ENCODE data around the gene LAMA2. TPM values are rescaled to one million over a fixed set of nuclear protein-coding genes. Genes with fewer than 3 reads are reported as not detected.

The LAMA2 gene
- total and polyA plus RNA-seq, 7 experiments from 2014 or later: 0.02 to 0.59 (median 0.35) TPM; not detected in 4

DNA sequence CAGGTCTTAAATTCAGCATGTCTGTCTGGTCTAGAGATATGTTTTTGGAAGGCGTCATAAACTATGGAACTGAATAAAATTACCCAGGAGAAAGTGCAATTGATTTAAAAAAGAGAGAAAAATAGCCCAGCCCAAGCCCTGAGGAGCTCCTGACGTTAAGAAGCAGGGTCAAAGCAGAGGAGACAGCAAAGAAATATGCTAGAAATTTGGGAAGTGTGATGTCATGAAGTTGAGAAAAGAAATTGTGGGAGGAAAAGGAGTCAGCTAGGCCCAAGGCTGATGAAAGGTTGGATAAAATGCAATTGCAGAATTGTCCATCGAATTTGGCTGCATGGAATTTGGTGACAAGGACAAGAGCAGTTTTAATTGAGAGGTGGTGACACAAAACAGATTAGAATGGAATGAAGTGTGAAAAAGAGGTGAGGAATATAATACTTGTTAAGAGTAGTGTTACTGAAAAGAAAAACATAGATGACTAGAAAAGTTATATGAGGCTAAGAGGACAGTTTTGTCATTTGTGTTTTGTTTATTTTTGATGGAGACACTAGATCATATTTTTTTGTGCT is 381.6 kb downstream of the LAMA2 start:
- POLR2A ChIA-PET: no interaction called here
- ATAC-seq: no peak

DNA sequence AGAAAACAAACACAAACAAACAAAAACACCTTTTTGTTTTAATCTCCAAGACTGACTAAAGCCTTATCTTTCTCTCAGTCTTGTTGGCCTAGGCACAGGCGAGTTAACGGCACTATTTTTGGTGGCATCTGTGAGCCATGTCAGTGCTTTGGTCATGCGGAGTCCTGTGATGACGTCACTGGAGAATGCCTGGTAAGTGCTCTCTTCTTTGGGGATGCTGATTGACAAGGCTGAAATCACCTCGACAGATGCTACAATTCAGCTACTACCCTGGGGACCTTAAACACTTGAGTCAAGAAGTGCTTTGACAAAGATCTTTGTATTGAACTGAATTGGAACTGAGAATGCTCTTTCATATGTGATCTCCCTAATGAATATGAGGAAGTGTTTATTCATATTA is 384.1 kb downstream of the LAMA2 start:
- intact Hi-C loops (cut with micrococcal nuclease): no loop called here
- ChIA-PET CTCF (no interaction called here), POLR2A (no interaction called here)
- H3K27me3 Mint-ChIP-seq: peaks cover 0 to 14% (median 0%) of the 10 kb centered on the region in 5 donors
- peaks cover 0 to 2% (median 0%) of the 10 kb centered on the region in 7 donors for H3K4me1 Mint-ChIP-seq
- H3K27me3 ChIP-seq (ENCODE audit: control insufficient read depth in 2 of 2, insufficient read depth in 2 of 2, low read length in 2 of 2): no peaks in the 10 kb centered on the region
- H3K9me3 Mint-ChIP-seq: no peaks in the 10 kb centered on the region
- H3K4me1 ChIP-seq (ENCODE audit: control insufficient read depth in 2 of 2, insufficient read depth in 2 of 2, low read length in 2 of 2): no peaks in the 10 kb centered on the region
- no peaks in the 10 kb centered on the region for H3K9me3 ChIP-seq (ENCODE audit: control insufficient read depth in 2 of 3, low read length in 3 of 3)
- DNase-seq (no peak), ATAC-seq (no peak)
- no peak overlapping the region for H3K27ac ChIP-seq (ENCODE audit: low read depth, low read length)
- H3K36me3 ChIP-seq (ENCODE audit: control insufficient read depth in 2 of 3, insufficient read depth in 3 of 3, low read length in 3 of 3): no peaks in the 10 kb centered on the region
- H3K4me3 ChIP-seq (ENCODE audit: low read length): no peak overlapping the region
- H3K36me3 Mint-ChIP-seq: no peaks in the 10 kb centered on the region
- H3K4me3 Mint-ChIP-seq: no peak overlapping the region
- H3K27ac Mint-ChIP-seq: no peak overlapping the region

More for the DNA sequence above, 381.6 kb downstream of the LAMA2 start:
- no peaks in the 10 kb centered on the region for H3K36me3 ChIP-seq (ENCODE audit: control insufficient read depth in 2 of 3, insufficient read depth in 3 of 3, low read length in 3 of 3)
- CTCF ChIA-PET: no interaction called here
- Mint-ChIP-seq H3K4me3 (no peak overlapping the region), H3K36me3 (no peaks in the 10 kb centered on the region), H3K27ac (no peak overlapping the region), H3K4me1 (peaks cover 0 to 2% (median 0%) of the 10 kb centered on the region in 7 donors), H3K27me3 (peaks cover 0 to 11% (median 0%) of the 10 kb centered on the region in 5 donors), H3K9me3 (no peaks in the 10 kb centered on the region)
- no peaks in the 10 kb centered on the region for H3K4me1 ChIP-seq (ENCODE audit: control insufficient read depth in 2 of 2, insufficient read depth in 2 of 2, low read length in 2 of 2)
- DNase-seq: no peak
- no peaks in the 10 kb centered on the region for H3K9me3 ChIP-seq (ENCODE audit: control insufficient read depth in 2 of 3, low read length in 3 of 3)
- H3K27ac ChIP-seq (ENCODE audit: low read depth, low read length): no peak overlapping the region
- H3K4me3 ChIP-seq (ENCODE audit: low read length): no peak overlapping the region
- no peaks in the 10 kb centered on the region for H3K27me3 ChIP-seq (ENCODE audit: control insufficient read depth in 2 of 2, insufficient read depth in 2 of 2, low read length in 2 of 2)
- intact Hi-C loops (cut with micrococcal nuclease): no loop called here

DNA sequence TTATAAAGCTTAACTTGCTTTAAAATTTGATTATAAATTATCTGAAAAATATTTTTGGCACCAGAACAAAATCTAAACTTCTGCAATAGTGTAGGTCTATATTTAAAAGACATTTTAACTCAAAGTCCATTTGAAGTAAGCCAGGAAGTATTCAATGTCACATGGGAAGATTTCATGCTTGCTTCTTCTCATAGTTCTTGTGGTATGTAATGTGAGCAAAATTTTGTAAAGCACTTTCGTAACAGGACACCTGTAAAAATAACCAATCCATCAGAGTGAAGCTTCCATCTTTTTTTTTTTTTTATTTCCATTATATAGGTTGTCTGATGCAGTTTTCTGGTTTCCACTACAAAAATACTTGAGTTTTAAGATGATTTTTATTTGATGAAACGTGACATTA is 386.1 kb downstream of the LAMA2 start:
- DNase-seq: no peak
- POLR2A ChIA-PET: no interaction called here
- no peak overlapping the region for H3K27ac ChIP-seq (ENCODE audit: low read depth, low read length)
- no peaks in the 10 kb centered on the region for H3K36me3 ChIP-seq (ENCODE audit: control insufficient read depth in 2 of 3, insufficient read depth in 3 of 3, low read length in 3 of 3)
- no peaks in the 10 kb centered on the region for H3K4me1 ChIP-seq (ENCODE audit: control insufficient read depth in 2 of 2, insufficient read depth in 2 of 2, low read length in 2 of 2)
- intact Hi-C loops (cut with micrococcal nuclease): no loop called here
- Mint-ChIP-seq H3K4me3 (no peak overlapping the region), H3K4me1 (peaks cover 0 to 2% (median 0%) of the 10 kb centered on the region in 7 donors), H3K27ac (no peak overlapping the region), H3K27me3 (peaks cover 0 to 13% (median 0%) of the 10 kb centered on the region in 5 donors), H3K36me3 (no peaks in the 10 kb centered on the region), H3K9me3 (no peaks in the 10 kb centered on the region)
- H3K9me3 ChIP-seq (ENCODE audit: control insufficient read depth in 2 of 3, low read length in 3 of 3): no peaks in the 10 kb centered on the region
- no peaks in the 10 kb centered on the region for H3K27me3 ChIP-seq (ENCODE audit: control insufficient read depth in 2 of 2, insufficient read depth in 2 of 2, low read length in 2 of 2)
- H3K4me3 ChIP-seq (ENCODE audit: low read length): no peak overlapping the region
- CTCF ChIA-PET: no interaction called here
- no peak for ATAC-seq

DNA sequence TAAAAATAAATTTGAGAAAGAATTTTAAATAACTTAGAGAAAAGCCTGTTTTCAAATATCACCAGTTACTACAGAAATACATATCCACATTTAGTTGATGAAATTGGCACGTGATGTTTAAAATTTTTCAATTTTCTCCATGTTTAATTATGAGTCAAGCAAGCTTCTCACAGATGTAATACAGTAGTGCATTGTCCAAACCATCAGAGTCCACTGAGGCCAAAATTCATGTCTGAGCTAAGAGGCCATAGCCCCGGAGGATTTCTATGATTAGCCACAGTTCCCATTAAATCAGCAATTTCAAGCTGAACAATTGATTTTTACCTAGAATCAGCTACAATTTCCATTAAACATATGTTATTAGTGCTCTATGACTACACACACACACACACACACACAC is 387.0 kb downstream of the LAMA2 start:
- H3K27me3 Mint-ChIP-seq: peaks cover 0 to 13% (median 0%) of the 10 kb centered on the region in 5 donors
- H3K9me3 Mint-ChIP-seq: no peaks in the 10 kb centered on the region
- Histone ChIP-seq H3K4me3 (ENCODE audit: low read length) (no peak overlapping the region), H3K9me3 (ENCODE audit: control insufficient read depth in 2 of 3, low read length in 3 of 3) (no peaks in the 10 kb centered on the region), H3K36me3 (ENCODE audit: control insufficient read depth in 2 of 3, insufficient read depth in 3 of 3, low read length in 3 of 3) (no peaks in the 10 kb centered on the region), H3K27ac (ENCODE audit: low read depth, low read length) (no peak overlapping the region), H3K27me3 (ENCODE audit: control insufficient read depth in 2 of 2, insufficient read depth in 2 of 2, low read length in 2 of 2) (no peaks in the 10 kb centered on the region), H3K4me1 (ENCODE audit: control insufficient read depth in 2 of 2, insufficient read depth in 2 of 2, low read length in 2 of 2) (no peaks in the 10 kb centered on the region)
- no peak overlapping the region for H3K27ac Mint-ChIP-seq
- peaks cover 0 to 2% (median 0%) of the 10 kb centered on the region in 7 donors for H3K4me1 Mint-ChIP-seq
- no peaks in the 10 kb centered on the region for H3K36me3 Mint-ChIP-seq
- ChIA-PET POLR2A (no interaction called here), CTCF (no interaction called here)
- ATAC-seq (no peak), DNase-seq (no peak)
- intact Hi-C loops (cut with micrococcal nuclease): no loop called here
- H3K4me3 Mint-ChIP-seq: no peak overlapping the region

DNA sequence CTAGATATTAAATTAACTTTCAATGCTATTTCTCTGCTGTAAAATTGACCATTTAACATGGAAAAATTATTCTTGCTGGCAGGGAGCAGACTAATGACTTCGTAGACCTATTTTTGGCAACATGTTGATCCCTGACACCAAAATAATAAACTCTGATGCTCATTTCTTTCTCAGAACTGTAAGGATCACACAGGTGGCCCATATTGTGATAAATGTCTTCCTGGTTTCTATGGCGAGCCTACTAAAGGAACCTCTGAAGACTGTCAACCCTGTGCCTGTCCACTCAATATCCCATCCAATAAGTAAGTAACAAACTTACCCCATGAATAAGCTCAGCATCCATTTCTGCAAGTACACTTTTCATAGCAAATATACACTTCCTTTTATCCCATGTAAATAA is 387.5 kb downstream of the LAMA2 start:
- peaks cover 0 to 12% (median 0%) of the 10 kb centered on the region in 5 donors for H3K27me3 Mint-ChIP-seq
- POLR2A ChIA-PET: interaction anchor here (0.6 kb wide), 1 partner anchor 1828 kb away, joined by 3 read pairs; no protein-coding TSS in a partner anchor
- DNase-seq (no peak), ATAC-seq (no peak)
- H3K4me1 ChIP-seq (ENCODE audit: control insufficient read depth in 2 of 2, insufficient read depth in 2 of 2, low read length in 2 of 2): no peaks in the 10 kb centered on the region
- no peaks in the 10 kb centered on the region for H3K9me3 ChIP-seq (ENCODE audit: control insufficient read depth in 2 of 3, low read length in 3 of 3)
- H3K4me1 Mint-ChIP-seq: peaks cover 0 to under 1% (median 0%) of the 10 kb centered on the region in 7 donors
- CTCF ChIA-PET: no interaction called here
- no peaks in the 10 kb centered on the region for H3K36me3 Mint-ChIP-seq
- intact Hi-C loops (cut with micrococcal nuclease): no loop called here
- H3K4me3 ChIP-seq (ENCODE audit: low read length): no peak overlapping the region
- H3K4me3 Mint-ChIP-seq: no peak overlapping the region
- H3K36me3 ChIP-seq (ENCODE audit: control insufficient read depth in 2 of 3, insufficient read depth in 3 of 3, low read length in 3 of 3): no peaks in the 10 kb centered on the region
- no peak overlapping the region for H3K27ac ChIP-seq (ENCODE audit: low read depth, low read length)
- H3K27me3 ChIP-seq (ENCODE audit: control insufficient read depth in 2 of 2, insufficient read depth in 2 of 2, low read length in 2 of 2): no peaks in the 10 kb centered on the region
- H3K9me3 Mint-ChIP-seq: no peaks in the 10 kb centered on the region
- H3K27ac Mint-ChIP-seq: no peak overlapping the region

DNA sequence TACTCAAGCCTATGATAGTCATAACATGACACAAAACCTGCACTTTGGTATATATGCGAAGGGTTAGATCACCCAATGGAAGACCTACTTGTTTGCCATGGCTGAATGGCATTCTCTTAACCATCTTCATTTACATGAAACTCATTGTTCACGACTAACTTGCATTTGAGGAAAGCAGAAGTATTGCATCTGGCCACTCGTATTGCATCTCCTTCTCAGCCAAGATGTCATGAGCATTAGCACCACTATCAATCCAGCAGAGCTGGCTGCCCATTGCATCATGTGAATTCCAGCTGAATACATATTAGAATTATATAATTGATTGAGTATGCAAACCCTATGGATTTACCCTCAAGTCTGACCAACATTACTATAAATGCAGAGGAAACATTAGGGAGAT is 390.2 kb downstream of the LAMA2 start:
- H3K9me3 ChIP-seq (ENCODE audit: control insufficient read depth in 2 of 3, low read length in 3 of 3): no peaks in the 10 kb centered on the region
- no peaks in the 10 kb centered on the region for H3K4me1 ChIP-seq (ENCODE audit: control insufficient read depth in 2 of 2, insufficient read depth in 2 of 2, low read length in 2 of 2)
- ChIA-PET POLR2A (no interaction called here), CTCF (no interaction called here)
- no peak overlapping the region for H3K4me3 ChIP-seq (ENCODE audit: low read length)
- ATAC-seq: no peak
- no peaks in the 10 kb centered on the region for H3K36me3 Mint-ChIP-seq
- H3K27me3 ChIP-seq (ENCODE audit: control insufficient read depth in 2 of 2, insufficient read depth in 2 of 2, low read length in 2 of 2): no peaks in the 10 kb centered on the region
- H3K9me3 Mint-ChIP-seq: no peaks in the 10 kb centered on the region
- no peak overlapping the region for H3K4me3 Mint-ChIP-seq
- H3K4me1 Mint-ChIP-seq: no peaks in the 10 kb centered on the region
- H3K27ac ChIP-seq (ENCODE audit: low read depth, low read length): no peak overlapping the region
- H3K27ac Mint-ChIP-seq: no peak overlapping the region
- peaks cover 3 to 12% (median 6%) of the 10 kb centered on the region in 5 donors for H3K27me3 Mint-ChIP-seq
- H3K36me3 ChIP-seq (ENCODE audit: control insufficient read depth in 2 of 3, insufficient read depth in 3 of 3, low read length in 3 of 3): no peaks in the 10 kb centered on the region
- DNase-seq: no peak
- intact Hi-C loops (cut with micrococcal nuclease): no loop called here

DNA sequence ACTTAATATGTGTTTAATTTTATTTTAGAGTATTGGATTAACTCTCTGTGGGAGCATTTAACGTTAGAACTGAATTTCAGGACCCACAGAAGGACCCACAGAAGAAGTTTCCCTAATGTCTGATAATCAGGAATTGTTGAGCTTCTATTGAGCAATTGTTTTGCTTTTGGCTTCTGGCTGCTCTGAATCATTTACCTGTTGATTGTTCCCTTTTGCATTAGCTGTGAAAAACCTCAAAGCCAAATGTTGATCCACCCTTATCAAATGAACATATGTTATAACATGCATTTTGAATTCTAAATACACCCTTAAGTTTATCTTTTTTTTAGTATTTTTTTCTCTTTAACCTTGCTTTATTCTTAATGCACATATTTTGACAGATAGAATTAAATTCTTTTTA is 393.5 kb downstream of the LAMA2 start:
- Mint-ChIP-seq H3K27ac (no peak overlapping the region), H3K9me3 (no peaks in the 10 kb centered on the region), H3K4me3 (no peak overlapping the region), H3K27me3 (peaks cover 0 to 9% (median 5%) of the 10 kb centered on the region in 5 donors), H3K36me3 (no peaks in the 10 kb centered on the region), H3K4me1 (peaks cover 0 to 18% (median 10%) of the 10 kb centered on the region in 7 donors)
- ChIA-PET POLR2A (no interaction called here), CTCF (no interaction called here)
- Histone ChIP-seq H3K27ac (ENCODE audit: low read depth, low read length) (no peak overlapping the region), H3K4me3 (ENCODE audit: low read length) (no peak overlapping the region), H3K9me3 (ENCODE audit: control insufficient read depth in 2 of 3, low read length in 3 of 3) (no peaks in the 10 kb centered on the region), H3K36me3 (ENCODE audit: control insufficient read depth in 2 of 3, insufficient read depth in 3 of 3, low read length in 3 of 3) (no peaks in the 10 kb centered on the region), H3K4me1 (ENCODE audit: control insufficient read depth in 2 of 2, insufficient read depth in 2 of 2, low read length in 2 of 2) (peaks cover 3 to 16% of the 10 kb centered on the region in 2 donors), H3K27me3 (ENCODE audit: control insufficient read depth in 2 of 2, insufficient read depth in 2 of 2, low read length in 2 of 2) (no peaks in the 10 kb centered on the region)
- intact Hi-C loops (cut with micrococcal nuclease): no loop called here
- ATAC-seq: no peak
- no peak for DNase-seq
